ENCODE results near the gene RBMS3.
"Not testable (repeated sequence)": the region's sequence is repeated elsewhere in the genome, so short reads cannot be mapped to it uniquely, and the experiment has no call there.

The RBMS3 gene

DNA sequence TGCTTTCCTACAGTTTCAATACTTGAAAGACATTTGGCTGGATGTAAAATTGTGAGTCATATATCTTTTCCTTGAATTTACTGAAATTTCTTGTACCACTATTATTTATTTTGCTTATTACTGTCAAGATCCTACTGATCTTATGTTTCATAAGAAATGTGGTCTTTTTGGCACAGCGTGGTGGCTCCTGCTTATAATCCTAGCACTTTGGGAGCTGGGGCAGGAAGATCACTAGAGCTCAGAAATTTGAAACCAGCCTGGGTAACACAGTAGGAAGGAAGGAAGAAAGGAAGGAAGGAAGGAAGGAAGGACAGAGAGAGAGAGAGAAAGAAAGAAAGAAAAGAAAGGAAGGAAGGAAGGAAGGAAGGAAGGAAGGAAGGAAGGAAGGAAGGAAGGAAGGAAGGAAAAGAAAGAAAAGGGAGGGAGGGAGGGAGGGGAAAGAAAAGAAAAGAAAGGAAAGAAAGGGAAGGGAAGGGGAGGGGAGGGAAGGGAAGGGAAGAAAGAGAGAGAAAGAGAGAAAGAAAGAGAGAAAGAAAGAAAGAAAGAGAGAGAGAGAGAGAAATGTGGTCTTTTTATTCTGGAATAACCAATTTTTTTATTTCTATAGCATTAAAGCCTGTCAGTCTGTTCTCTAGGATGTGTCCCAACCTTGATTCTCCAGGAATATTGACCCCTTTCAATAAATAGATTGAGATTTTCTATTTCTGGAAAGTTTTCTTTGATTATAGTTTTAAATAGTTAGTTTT lies 753.5 kb downstream of the RBMS3 start:
- no peak for DNase-seq (ENCODE audit: low read depth)

DNA sequence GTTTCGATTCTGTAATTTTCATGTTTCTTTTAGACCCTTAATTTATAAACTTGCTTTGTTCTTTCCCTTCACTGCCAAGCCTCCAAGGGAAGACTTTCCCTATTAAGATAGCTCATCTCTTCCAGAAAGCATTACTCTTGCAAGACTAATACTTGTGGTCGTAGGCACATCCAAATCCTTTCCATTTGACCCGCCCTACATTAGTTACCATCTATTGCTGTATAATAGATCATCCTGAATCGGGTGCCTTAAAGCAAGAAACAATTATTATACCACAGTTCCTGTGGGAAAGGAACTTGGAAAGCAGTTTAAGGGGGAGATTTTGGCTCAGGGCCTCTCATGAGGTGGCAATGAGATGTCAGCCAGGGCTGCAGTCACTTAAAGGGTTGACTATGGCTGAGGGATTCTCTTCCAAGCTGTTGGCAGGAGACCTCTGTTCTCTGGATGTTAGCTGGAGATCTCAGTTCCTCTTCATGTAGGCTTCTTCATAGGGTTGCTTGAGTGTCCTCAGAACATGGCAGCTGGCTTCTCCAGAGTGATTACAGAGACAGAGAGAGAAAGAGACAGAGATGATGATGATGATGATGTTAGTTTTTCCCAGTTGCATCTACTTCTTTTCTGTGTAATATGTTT lies 755.2 kb downstream of the RBMS3 start:
- no peak for DNase-seq (ENCODE audit: low read depth)

DNA sequence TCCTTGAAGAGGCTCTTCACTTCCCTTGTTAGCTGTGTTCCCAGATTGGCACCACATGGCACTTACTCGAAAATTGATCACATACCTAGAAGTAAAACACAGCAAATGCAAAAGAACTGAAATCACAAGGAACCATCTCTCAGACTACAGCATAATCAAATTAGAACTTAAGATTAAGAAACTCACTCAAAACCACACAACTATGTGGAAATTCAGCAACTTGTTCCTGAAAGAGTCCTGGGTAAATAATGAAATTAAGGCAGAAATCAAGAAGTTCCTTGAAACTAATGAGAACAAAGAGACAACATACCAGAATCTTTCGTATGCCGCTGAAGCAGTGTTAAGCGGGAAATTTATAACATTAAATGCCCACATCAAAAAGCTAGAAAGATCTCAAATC lies 759.3 kb downstream of the RBMS3 start:
- no peak for DNase-seq (ENCODE audit: low read depth)

DNA sequence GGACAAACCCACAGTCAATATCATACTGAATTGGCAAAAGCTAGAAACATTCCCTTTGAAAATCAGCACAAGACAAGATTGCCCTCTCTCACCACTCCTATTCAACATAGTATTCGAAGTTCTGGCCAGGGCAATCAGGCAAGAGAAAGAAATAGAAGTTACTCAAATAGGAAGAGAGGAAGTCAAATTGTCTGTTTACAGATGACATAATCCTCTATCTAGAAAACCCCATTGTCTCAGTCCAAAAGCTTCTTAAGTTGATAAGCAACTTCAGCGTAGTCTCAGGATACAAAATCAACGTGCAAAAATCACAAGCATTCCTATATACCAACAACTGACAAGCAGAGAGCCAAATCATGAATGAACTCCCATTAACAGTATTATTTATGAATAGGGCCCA lies 760.6 kb downstream of the RBMS3 start:
- DNase-seq (ENCODE audit: low read depth): not testable (repeated sequence)

DNA sequence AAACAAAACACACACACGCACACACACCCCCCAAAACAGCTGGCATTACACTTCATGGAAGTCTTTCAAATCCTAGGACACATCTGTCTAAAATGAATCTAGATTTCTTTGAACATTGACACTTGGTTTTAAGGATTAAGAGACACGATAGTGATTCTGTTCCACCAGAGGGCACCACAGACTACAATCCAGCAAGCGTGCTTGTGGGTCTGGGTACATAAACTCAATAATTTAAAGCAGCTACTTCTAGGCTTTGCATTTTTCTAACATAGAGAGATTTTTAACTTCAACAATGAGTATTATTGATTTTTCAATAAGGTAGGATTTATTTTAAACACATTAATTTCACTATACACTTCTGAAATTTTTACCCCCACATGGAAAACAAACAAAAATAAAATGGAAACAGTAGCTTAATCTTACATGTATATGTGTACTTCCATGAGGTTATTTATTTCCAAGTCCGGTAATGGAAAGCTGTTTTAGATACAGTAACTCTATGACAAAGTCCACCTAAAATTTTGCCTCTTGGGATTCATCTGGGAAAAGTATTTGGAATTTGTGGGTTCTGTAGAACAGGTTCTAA lies 761.5 kb downstream of the RBMS3 start:
- peak; percentile 29 for DNase-seq (ENCODE audit: low read depth)

DNA sequence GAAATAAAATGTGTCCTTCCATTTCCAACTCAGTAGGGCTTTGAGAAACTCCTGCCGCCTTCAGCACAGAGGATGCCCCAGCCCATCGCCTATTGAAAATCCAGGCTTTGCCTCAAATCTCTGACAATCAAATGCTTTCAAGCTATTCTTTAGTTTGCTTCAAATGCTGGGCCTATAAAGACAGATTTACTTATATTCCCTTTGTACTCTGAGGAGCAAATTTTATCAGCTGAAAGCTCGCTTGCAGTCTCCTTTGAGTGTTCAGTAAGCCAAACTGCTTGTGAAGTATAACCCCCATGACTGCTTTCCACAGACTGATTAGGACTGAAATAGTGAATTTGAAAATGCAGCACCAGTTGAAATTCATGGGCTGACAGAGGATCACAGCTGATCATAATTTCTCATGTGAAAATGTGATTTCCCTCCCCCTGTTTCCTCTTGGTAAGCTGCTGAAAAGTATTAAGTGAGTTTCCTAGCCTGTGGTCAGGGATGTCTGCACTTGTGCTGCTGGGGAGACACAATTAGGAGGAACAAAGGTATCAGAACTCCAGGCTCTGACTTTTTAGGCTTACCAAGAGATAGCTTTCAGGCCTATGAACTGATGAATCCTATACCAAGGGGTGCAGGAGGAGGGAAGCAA lies 762.2 kb downstream of the RBMS3 start:
- no peak for DNase-seq (ENCODE audit: low read depth)

DNA sequence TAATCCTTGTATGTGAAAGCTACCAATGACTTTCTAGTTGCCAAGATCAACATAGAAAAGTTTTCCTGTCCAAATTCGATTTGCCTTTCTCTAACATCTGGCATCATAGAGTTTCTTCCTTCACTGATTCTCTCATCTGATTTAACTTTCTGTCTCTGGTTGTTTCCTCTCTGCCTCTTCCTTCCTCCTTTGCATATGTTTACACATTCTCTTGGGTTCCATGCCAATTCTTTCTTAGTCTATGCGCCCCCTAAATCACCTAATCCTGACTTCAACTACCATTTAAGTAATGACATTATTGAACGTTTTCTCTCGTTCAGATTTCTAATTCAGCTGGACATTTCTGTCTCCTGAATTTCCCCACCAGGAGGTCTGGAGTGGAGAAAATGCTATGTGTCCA lies 763.6 kb downstream of the RBMS3 start:
- no peak for DNase-seq (ENCODE audit: low read depth)

DNA sequence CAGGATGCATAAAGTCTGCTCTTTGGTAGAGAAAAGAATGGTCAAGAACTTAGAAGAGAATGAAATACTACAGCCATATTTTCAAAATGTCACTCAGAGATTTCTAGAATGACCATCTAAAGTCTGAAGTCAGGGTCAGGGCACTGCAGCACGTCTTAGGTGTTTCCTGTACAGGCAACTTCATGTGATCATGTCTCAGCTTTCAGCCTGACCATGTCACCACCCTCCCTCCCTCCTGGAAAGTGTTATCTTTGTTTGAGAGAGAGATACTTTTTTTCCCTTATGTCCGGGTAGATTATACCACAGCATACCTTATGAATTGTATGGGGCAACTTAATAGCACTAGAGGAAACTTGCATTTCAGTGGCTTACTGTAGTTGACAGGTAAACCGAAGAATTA lies 767.6 kb downstream of the RBMS3 start:
- no peak for DNase-seq (ENCODE audit: low read depth)

DNA sequence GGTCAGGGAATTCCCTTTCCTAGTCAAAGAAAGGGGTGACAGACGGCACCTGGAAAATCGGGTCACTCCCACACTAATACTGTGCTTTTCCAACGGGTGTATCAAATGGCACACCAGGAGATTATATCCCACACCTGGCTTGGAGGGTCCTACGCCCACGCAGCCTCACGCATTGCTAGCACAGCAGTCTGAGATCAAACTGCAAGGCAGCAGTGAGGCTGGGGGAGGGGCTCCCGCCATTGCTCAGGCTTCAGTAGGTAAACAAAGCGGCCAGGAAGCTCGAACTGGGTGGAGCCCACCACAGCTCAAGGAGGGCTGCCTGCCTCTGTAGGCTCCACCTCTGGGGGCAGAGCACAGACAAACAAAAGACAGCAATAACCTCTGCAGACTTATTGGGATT lies 769.2 kb downstream of the RBMS3 start:
- DNase-seq (ENCODE audit: low read depth): not testable (repeated sequence)

DNA sequence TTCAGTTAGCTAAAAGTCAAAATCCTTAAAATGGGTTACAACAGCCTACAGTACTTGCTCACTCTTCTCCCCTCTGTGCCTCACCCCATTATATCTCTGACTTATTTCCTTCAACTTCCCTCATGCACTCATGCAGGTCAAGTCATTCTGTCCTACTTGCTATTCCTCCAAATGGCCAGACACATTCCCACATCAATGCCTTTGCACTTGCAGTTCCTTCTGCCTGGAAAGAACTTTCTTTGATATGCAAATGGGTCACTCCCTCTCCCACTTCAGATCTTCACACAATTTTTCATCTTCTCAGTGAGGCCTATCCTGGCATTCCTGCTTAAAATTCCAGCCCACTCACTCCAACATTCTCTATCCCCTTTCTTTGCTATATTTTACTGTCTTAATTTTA lies 778.4 kb downstream of the RBMS3 start:
- no peak for DNase-seq (ENCODE audit: low read depth)
